Transverse colon (tissue), 4 donors: ENCODE results near the gene NLGN1. TPM values are rescaled to one million over a fixed set of nuclear protein-coding genes. Genes with fewer than 3 reads are reported as not detected.

ENCODE experiments used
- DNase-seq: peaks from one replicate; pipeline ENCODE4 v3.0.0-alpha.2; 2019
- H3K27ac ChIP-seq, 4 donors: fragments of 200-600 bp; sonication (generic); 2 replicates each; pipeline ENCODE4 v1.5.1; 2016 to 2018; ENCODE audit warnings: inconsistent platforms in 4 of 4
- H3K27me3 ChIP-seq: fragments of 200-600 bp; sonication (generic); 2 replicates; pipeline ENCODE4 v1.5.1; 2017; ENCODE audit warnings: inconsistent platforms
- H3K36me3 ChIP-seq, 4 donors: fragments of 200-600 bp; sonication (generic); 2 replicates each; pipeline ENCODE4 v1.5.1; 2017 to 2019; ENCODE audit warnings: inconsistent platforms in 4 of 4
- H3K4me1 ChIP-seq, 4 donors: fragments of 200-600 bp; sonication (generic); 2 replicates each; pipeline ENCODE4 v1.5.1; 2017 to 2020; ENCODE audit warnings: inconsistent platforms in 4 of 4
- H3K4me3 ChIP-seq, 4 donors: fragments of 200-600 bp; sonication (generic); 1 replicate in 1 of 4; 2 replicates in 3 of 4; pipeline versions ENCODE4 v1.5.1 to v1.6.1; 2017 to 2019; ENCODE audit warnings: inconsistent platforms in 4 of 4
- H3K9me3 ChIP-seq, 2 donors: fragments of 200-600 bp; sonication (generic); 2 replicates each; pipeline ENCODE4 v1.5.1; 2017 to 2019; ENCODE audit warnings: inconsistent platforms in 2 of 2
- CTCF ChIP-seq, 5 experiments: fragments of 200-600 bp in 3 of 5; fragments of 450-650 bp in 2 of 5; sonication (generic) in 3 of 5; IDR thresholded peaks; 1 replicate in 2 of 5; 2 replicates in 3 of 5; pipeline ENCODE4 v1.5.1; 2016 to 2017; ENCODE audit warnings: antibody characterized with exemption in 5 of 5, inconsistent platforms in 3 of 5, mild to moderate bottlenecking in 2 of 5, moderate library complexity in 1 of 5
- EP300 ChIP-seq: sonication (generic); formaldehyde crosslinking; IDR thresholded peaks from one replicate; pipeline ENCODE4 v1.6.1; 2017; ENCODE audit warnings: antibody characterized with exemption, low read depth
- POLR2A ChIP-seq: fragments of 450-650 bp; IDR thresholded peaks from one replicate; pipeline ENCODE4 v1.6.1; 2016; ENCODE audit warnings: antibody characterized with exemption, mild to moderate bottlenecking, moderate library complexity
- POLR2AphosphoS5 ChIP-seq, 3 donors: sonication (generic); formaldehyde crosslinking; IDR thresholded peaks; one replicate each; pipeline ENCODE4 v1.6.1; 2016; ENCODE audit warnings: antibody characterized with exemption in 3 of 3
- WGBS, 2 donors: methylation state at CpG; one replicate each; pipeline ENCODE4 v1.1.5; 2018; ENCODE audit warnings: low coverage in 1 of 2; 5-methylcytosine and 5-hydroxymethylcytosine counted together
- in situ Hi-C, 4 donors: fragments of 200-750 bp; cut with MboI; loops; one replicate each; pipeline versions ENCODE4 v1.15.0 to v1.15.1; 2017; ENCODE audit warnings: low sequenced_read_pairs in 3 of 4, low pct_ligation_motif_present in 1 of 4, low pct_unique_long_range_greater_than_20kb in 1 of 4
- intact Hi-C: fragments of 100-400 bp; cut with DNase I; formaldehyde crosslinking; loops from one replicate; pipeline ENCODE4 v1.15.1; 2023; ENCODE audit warnings: low total_unique reads
- total RNA-seq, 4 donors: library from RNA; depleted of rRNA; stranded (reverse); fragments of >200 nt; gene quantifications; one replicate each; pipeline ENCODE4 v1.1.0, GENCODE V29; 2016

NLGN1 gene
- total RNA-seq, 4 donors from 2014 or later: 0.40 to 5.2 (median 1.9) TPM; not detected in 1

- 82 to 83% methylated on average over 2 of the region's 2 CpGs for WGBS, 2 donors
Observed at GRCh38 chr3:173893835-173894234, 496.3 kb downstream of the NLGN1 start.

DNA sequence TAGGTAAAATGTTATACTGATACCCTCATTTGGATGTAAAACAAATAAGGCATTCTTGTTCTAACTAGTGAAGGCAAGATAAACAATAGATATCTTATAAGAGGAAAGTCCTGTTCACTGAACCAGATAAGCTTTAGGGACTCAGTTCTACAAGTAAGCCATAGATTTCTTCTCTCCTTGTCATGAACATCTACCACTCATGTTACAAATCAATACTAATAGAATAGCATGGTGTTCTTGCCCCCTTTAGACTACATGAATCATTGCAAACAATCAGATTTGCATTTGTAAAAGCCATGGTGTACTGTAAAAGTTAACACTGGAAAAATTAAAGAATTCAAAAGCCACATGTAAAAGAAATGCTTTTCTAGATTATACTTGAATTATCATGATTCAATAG lies 500.1 kb downstream of the NLGN1 start:
- in situ Hi-C loops: no loop called here
- no peak overlapping the region for H3K4me3 ChIP-seq
- no peaks in the 10 kb centered on the region for H3K27me3 ChIP-seq
- DNase-seq: no peak
- TF ChIP-seq CTCF (IDR thresholded peaks at IDR 0.05): no peak
- H3K36me3 ChIP-seq: no peaks in the 10 kb centered on the region
- H3K27ac ChIP-seq: no peak overlapping the region
- intact Hi-C loops: no loop called here
- no peaks in the 10 kb centered on the region for H3K9me3 ChIP-seq
- H3K4me1 ChIP-seq: no peaks in the 10 kb centered on the region

More at GRCh38 chr3:173893835-173894234, 496.3 kb downstream of the NLGN1 start:
- Histone ChIP-seq H3K27ac (no peak overlapping the region), H3K27me3 (no peaks in the 10 kb centered on the region), H3K4me3 (no peak overlapping the region), H3K9me3 (no peaks in the 10 kb centered on the region), H3K4me1 (no peaks in the 10 kb centered on the region), H3K36me3 (no peaks in the 10 kb centered on the region)
- in situ Hi-C loops: no loop called here
- no peak for DNase-seq
- intact Hi-C loops: no loop called here
- TF ChIP-seq CTCF (IDR thresholded peaks at IDR 0.05) (no peak), POLR2A (no peak), EP300 (no peak), POLR2AphosphoS5 (IDR thresholded peaks at IDR 0.05) (no peak)

GRCh38 chr3:173901649-173902048 lies 504.1 kb downstream of the NLGN1 start:
- H3K36me3 ChIP-seq: no peaks in the 10 kb centered on the region
- no peak overlapping the region for H3K4me3 ChIP-seq
- TF ChIP-seq POLR2A (no peak), POLR2AphosphoS5 (IDR thresholded peaks at IDR 0.05) (no peak), EP300 (no peak), CTCF (IDR thresholded peaks at IDR 0.05) (no peak)
- intact Hi-C loops (no loop called here), in situ Hi-C loops (no loop called here)
- H3K4me1 ChIP-seq: no peaks in the 10 kb centered on the region
- no peak for DNase-seq
- no peaks in the 10 kb centered on the region for H3K27me3 ChIP-seq
- no peaks in the 10 kb centered on the region for H3K9me3 ChIP-seq
- no peak overlapping the region for H3K27ac ChIP-seq
- 66 to 81% methylated on average over 2 of the region's 2 CpGs for WGBS, 2 donors

- TF ChIP-seq EP300 (no peak), CTCF (IDR thresholded peaks at IDR 0.05) (no peak), POLR2AphosphoS5 (IDR thresholded peaks at IDR 0.05) (no peak), POLR2A (no peak)
- intact Hi-C loops (no loop called here), in situ Hi-C loops (no loop called here)
- Histone ChIP-seq H3K4me1 (no peaks in the 10 kb centered on the region), H3K27ac (no peak overlapping the region), H3K9me3 (no peaks in the 10 kb centered on the region), H3K36me3 (no peaks in the 10 kb centered on the region), H3K4me3 (no peak overlapping the region), H3K27me3 (no peaks in the 10 kb centered on the region)
- no peak for DNase-seq
- 75 to 83% methylated on average over 1 of the region's 1 CpG for WGBS, 2 donors
Observed at GRCh38 chr3:173902401-173902800, 504.9 kb downstream of the NLGN1 start.
